Measurements from ENCODE around the gene INHA.

Gene INHA

GRCh38 chr2:219559156-219559915, 12.8 kb upstream of the INHA start:
- no peak for DNase-seq

- DNase-seq: peak; percentile 41
These were observed 11.8 kb upstream of the INHA start for GRCh38 chr2:219560037-219560892.

GRCh38 chr2:219560893-219561178, 11.3 kb upstream of the INHA start:
- DNase-seq: no peak

GRCh38 chr2:219561179-219562048, 10.7 kb upstream of the INHA start:
- no peak for DNase-seq

- no peak for DNase-seq
These were observed 9.8 kb upstream of the INHA start for GRCh38 chr2:219562049-219563020.

GRCh38 chr2:219563271-219563928, 8.7 kb upstream of the INHA start:
- no peak for DNase-seq

- DNase-seq: no peak
These were observed 6.7 kb upstream of the INHA start for GRCh38 chr2:219565130-219566080.

- no peak for DNase-seq
These were observed 5.5 kb upstream of the INHA start for GRCh38 chr2:219566640-219567039.

- no peak for DNase-seq
These were observed 5.0 kb upstream of the INHA start for GRCh38 chr2:219567131-219567530.

GRCh38 chr2:219567791-219568361, 4.2 kb upstream of the INHA start:
- no peak for DNase-seq

- DNase-seq: no peak
These were observed 3.1 kb upstream of the INHA start for GRCh38 chr2:219569041-219569440.

GRCh38 chr2:219569635-219570034, 2.5 kb upstream of the INHA start:
- DNase-seq: no peak

GRCh38 chr2:219570194-219570923, 1.8 kb upstream of the INHA start:
- no peak for DNase-seq

- DNase-seq: no peak
These were observed 1.2 kb upstream of the INHA start for GRCh38 chr2:219570924-219571310.

GRCh38 chr2:219571311-219572236, 536 bp upstream of the INHA start, which contains the start of gene OBSL1:
Gene OBSL1, minus strand, starts transcription at chr2:219571539. Its CDS starts 307 bp downstream, at chr2:219571232.
- DNase-seq: no peak

- no peak for DNase-seq
These were observed 1.1 kb downstream of the INHA start for GRCh38 chr2:219573166-219573565.

GRCh38 chr2:219574484-219575311, 2.6 kb downstream of the INHA start:
- no peak for DNase-seq

All from CD4-positive, alpha-beta T cell treated with Interleukin-6 for 4 hours (primary cell).